Neural cell (in vitro differentiated cells): ENCODE measurements around the gene TAF1B. TPM values are rescaled to one million over a fixed set of nuclear protein-coding genes. Genes with fewer than 3 reads are reported as not detected.

Experiments
- H2AFZ ChIP-seq: fragments of 200-600, 300-800 bp; sonication (generic), shearing (Covaris generic); 2 replicates; pipeline ENCODE4 v1.6.0; 2014; ENCODE audit warnings: low read depth, mild to moderate bottlenecking, antibody characterized with exemption, low read length, moderate library complexity
- H3F3A ChIP-seq: fragments of 200-600 bp; shearing (Covaris generic); 2 replicates; pipeline ENCODE4 v1.6.1; 2016; ENCODE audit warnings: mild to moderate bottlenecking, moderate library complexity, mixed read lengths, antibody characterized with exemption, low read length; ENCODE audit not compliant: insufficient read depth, poor library complexity, severe bottlenecking
- H3K27ac ChIP-seq: fragments of 200-600, 300-800 bp; sonication (generic), shearing (Covaris generic); 2 replicates; pipeline ENCODE4 v1.5.1; 2014; ENCODE audit warnings: mild to moderate bottlenecking, low read length, moderate library complexity
- H3K27me3 ChIP-seq: fragments of 300-800, 200-600 bp; sonication (generic), shearing (Covaris generic); 2 replicates; pipeline ENCODE4 v1.6.0; 2014; ENCODE audit warnings: mild to moderate bottlenecking, low read depth, low read length, moderate library complexity; ENCODE audit not compliant: insufficient read depth
- H3K36me3 ChIP-seq: fragments of 300-800, 200-600 bp; sonication (generic), shearing (Covaris generic); 2 replicates; pipeline ENCODE4 v1.5.1; 2014; ENCODE audit warnings: mild to moderate bottlenecking, antibody characterized with exemption, low read length, moderate library complexity; ENCODE audit not compliant: insufficient read depth
- H3K4me2 ChIP-seq: fragments of 300-800, 200-600 bp; sonication (generic), shearing (Covaris generic); 2 replicates; pipeline ENCODE4 v1.6.0; 2014; ENCODE audit warnings: mild to moderate bottlenecking, low read length
- H3K4me3 ChIP-seq: fragments of 300-800, 200-600 bp; sonication (generic), shearing (Covaris generic); 2 replicates; pipeline ENCODE4 v1.5.1; 2014; ENCODE audit warnings: mild to moderate bottlenecking, low read length, moderate library complexity
- H3K79me2 ChIP-seq: fragments of 200-600 bp; shearing (Covaris generic); replicated peaks from 2 replicates; pipeline ENCODE4 v1.6.0; 2014; ENCODE audit warnings: mild to moderate bottlenecking, low read length, moderate library complexity; ENCODE audit not compliant: insufficient read depth
- H3K9ac ChIP-seq: fragments of 300-800, 200-600 bp; sonication (generic), shearing (Covaris generic); 2 replicates; pipeline ENCODE4 v1.6.1; 2016; ENCODE audit warnings: mild to moderate bottlenecking, low read length, mixed read lengths
- H3K9me2 ChIP-seq: fragments of 200-600 bp; shearing (Covaris generic); 2 replicates; pipeline ENCODE4 v1.6.1; 2016; ENCODE audit warnings: mild to moderate bottlenecking, low read length, mixed read lengths; ENCODE audit not compliant: insufficient read depth
- H3K9me3 ChIP-seq: fragments of 200-600, 300-800 bp; sonication (generic), shearing (Covaris generic); 2 replicates; pipeline ENCODE4 v1.6.1; 2016; ENCODE audit warnings: mild to moderate bottlenecking, mixed run types, low read length, moderate library complexity, mixed read lengths
- H4K20me1 ChIP-seq: fragments of 200-600 bp; shearing (Covaris generic); 2 replicates; pipeline ENCODE4 v1.6.1; 2016; ENCODE audit warnings: mild to moderate bottlenecking, mixed run types; ENCODE audit not compliant: insufficient read depth
- CTCF ChIP-seq: fragments of 450-650 bp; IDR thresholded peaks from 2 replicates; pipeline ENCODE4 v1.5.1; 2014; ENCODE audit warnings: antibody characterized with exemption, mild to moderate bottlenecking, moderate library complexity; ENCODE audit not compliant: poor library complexity, severe bottlenecking
- EP300 ChIP-seq: fragments of 450-650 bp; conservative IDR thresholded peaks from 2 replicates; pipeline ENCODE4 v1.6.1; 2014; ENCODE audit warnings: antibody characterized with exemption, mild to moderate bottlenecking, moderate library complexity; ENCODE audit not compliant: poor library complexity, severe bottlenecking
- EZH2 ChIP-seq: fragments of 200-600, 300-800 bp; shearing (Covaris generic), sonication (generic); IDR thresholded peaks from 2 replicates; pipeline ENCODE4 v1.6.1; 2014; ENCODE audit warnings: antibody characterized with exemption, low read length, borderline replicate concordance, mild to moderate bottlenecking; ENCODE audit not compliant: insufficient read depth, poor library complexity, severe bottlenecking
- MXI1 ChIP-seq: fragments of 450-650 bp; conservative IDR thresholded peaks from 2 replicates; pipeline ENCODE4 v1.6.1; 2014; ENCODE audit warnings: antibody characterized with exemption, mild to moderate bottlenecking; ENCODE audit not compliant: poor library complexity, severe bottlenecking
- POLR2AphosphoS5 ChIP-seq: IDR thresholded peaks from 2 replicates; pipeline ENCODE4 v1.6.1; 2012
- RAD21 ChIP-seq: fragments of 450-650 bp; conservative IDR thresholded peaks from 2 replicates; pipeline ENCODE4 v1.6.1; 2014; ENCODE audit warnings: antibody characterized with exemption, mild to moderate bottlenecking, moderate library complexity
- SMC3 ChIP-seq: fragments of 450-650 bp; conservative IDR thresholded peaks from 2 replicates; pipeline ENCODE4 v1.6.1; 2014; ENCODE audit warnings: antibody characterized with exemption, mild to moderate bottlenecking, moderate library complexity; ENCODE audit not compliant: poor library complexity
- TAF1 ChIP-seq: IDR thresholded peaks from 2 replicates; pipeline ENCODE4 v1.6.1; 2012; ENCODE audit warnings: low read depth
- polyA plus RNA-seq: library from polyadenylated mRNA; depleted of rRNA; stranded (reverse); fragments of >200 nt; gene quantifications from 2 replicates; pipeline ENCODE4 v1.2.3, GENCODE V29; 2014
- TF ChIP-seq, protein P1 (sequence below): IDR thresholded peaks from 2 replicates; pipeline ENCODE4 v1.6.1; 2012; ENCODE audit warnings: borderline replicate concordance

TAF1B gene
- polyA plus RNA-seq, 1 donor from 2014 or later, result 11.2 TPM

GRCh38 chr2:9867881-9868280, 24.6 kb downstream of the TAF1B start:
- H4K20me1 ChIP-seq, result no peaks in the 10 kb centered on the region
- no peak for TF ChIP-seq CTCF
- TF ChIP-seq, protein P1, sequence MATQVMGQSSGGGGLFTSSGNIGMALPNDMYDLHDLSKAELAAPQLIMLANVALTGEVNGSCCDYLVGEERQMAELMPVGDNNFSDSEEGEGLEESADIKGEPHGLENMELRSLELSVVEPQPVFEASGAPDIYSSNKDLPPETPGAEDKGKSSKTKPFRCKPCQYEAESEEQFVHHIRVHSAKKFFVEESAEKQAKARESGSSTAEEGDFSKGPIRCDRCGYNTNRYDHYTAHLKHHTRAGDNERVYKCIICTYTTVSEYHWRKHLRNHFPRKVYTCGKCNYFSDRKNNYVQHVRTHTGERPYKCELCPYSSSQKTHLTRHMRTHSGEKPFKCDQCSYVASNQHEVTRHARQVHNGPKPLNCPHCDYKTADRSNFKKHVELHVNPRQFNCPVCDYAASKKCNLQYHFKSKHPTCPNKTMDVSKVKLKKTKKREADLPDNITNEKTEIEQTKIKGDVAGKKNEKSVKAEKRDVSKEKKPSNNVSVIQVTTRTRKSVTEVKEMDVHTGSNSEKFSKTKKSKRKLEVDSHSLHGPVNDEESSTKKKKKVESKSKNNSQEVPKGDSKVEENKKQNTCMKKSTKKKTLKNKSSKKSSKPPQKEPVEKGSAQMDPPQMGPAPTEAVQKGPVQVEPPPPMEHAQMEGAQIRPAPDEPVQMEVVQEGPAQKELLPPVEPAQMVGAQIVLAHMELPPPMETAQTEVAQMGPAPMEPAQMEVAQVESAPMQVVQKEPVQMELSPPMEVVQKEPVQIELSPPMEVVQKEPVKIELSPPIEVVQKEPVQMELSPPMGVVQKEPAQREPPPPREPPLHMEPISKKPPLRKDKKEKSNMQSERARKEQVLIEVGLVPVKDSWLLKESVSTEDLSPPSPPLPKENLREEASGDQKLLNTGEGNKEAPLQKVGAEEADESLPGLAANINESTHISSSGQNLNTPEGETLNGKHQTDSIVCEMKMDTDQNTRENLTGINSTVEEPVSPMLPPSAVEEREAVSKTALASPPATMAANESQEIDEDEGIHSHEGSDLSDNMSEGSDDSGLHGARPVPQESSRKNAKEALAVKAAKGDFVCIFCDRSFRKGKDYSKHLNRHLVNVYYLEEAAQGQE, result no peak
- no peak for TF ChIP-seq SMC3
- no peak for TF ChIP-seq RAD21
- TF ChIP-seq EZH2, result no peak
- TF ChIP-seq POLR2AphosphoS5, result no peak
- no peak for TF ChIP-seq TAF1
- TF ChIP-seq EP300, result no peak
- TF ChIP-seq MXI1, result no peak
- no peaks in the 10 kb centered on the region for H3K27me3 ChIP-seq

DNA sequence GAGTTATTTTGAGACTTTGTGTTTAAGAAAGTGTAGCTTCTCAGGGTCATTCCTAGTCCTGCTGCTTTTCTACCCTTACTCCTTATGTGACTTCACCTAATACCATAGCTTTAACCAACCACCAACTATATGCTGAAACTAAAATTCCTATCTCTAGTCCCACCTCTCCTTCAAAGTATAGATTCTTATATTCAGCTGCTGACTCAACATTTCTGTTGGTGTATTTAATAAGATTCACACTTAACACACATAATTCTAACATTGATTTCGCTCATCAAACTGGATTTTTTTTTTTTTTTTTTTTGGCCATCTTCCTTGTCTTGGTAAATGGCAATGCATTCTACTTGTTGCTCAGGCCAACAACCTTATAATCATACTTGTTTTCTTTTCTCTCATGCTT, 30.1 kb downstream of the TAF1B start:
- Histone ChIP-seq H4K20me1 (no peaks in the 10 kb centered on the region), H3K9me2 (no peaks in the 10 kb centered on the region), H3K4me2 (no peak overlapping the region), H3K27ac (no peak overlapping the region), H3K9ac (no peak overlapping the region), H3K36me3 (peaks cover 5% of the 10 kb centered on the region), H2AFZ (no peak overlapping the region), H3F3A (no peaks in the 10 kb centered on the region), H3K4me3 (no peak overlapping the region), H3K27me3 (no peaks in the 10 kb centered on the region), H3K79me2 (no peaks in the 10 kb centered on the region), H3K9me3 (no peaks in the 10 kb centered on the region)
- TF ChIP-seq MXI1, result no peak
- no peak for TF ChIP-seq CTCF
- TF ChIP-seq EZH2, result no peak
- no peak for TF ChIP-seq RAD21
- no peak for TF ChIP-seq EP300
- TF ChIP-seq, protein P1, result no peak
- no peak for TF ChIP-seq POLR2AphosphoS5
- TF ChIP-seq TAF1, result no peak
- TF ChIP-seq SMC3, result no peak

More at GRCh38 chr2:9867881-9868280, 24.6 kb downstream of the TAF1B start:
- Histone ChIP-seq H3K9me2 (no peaks in the 10 kb centered on the region), H3K9me3 (no peaks in the 10 kb centered on the region), H3F3A (no peaks in the 10 kb centered on the region), H2AFZ (no peak overlapping the region), H3K79me2 (no peaks in the 10 kb centered on the region), H3K36me3 (no peaks in the 10 kb centered on the region), H3K4me2 (no peak overlapping the region), H3K27ac (no peak overlapping the region), H3K9ac (no peak overlapping the region), H3K4me3 (no peak overlapping the region)
